HG02885 (cell line): ENCODE data around the gene ABTB2.
"Not testable (repeated sequence)": the region's sequence is repeated elsewhere in the genome, so short reads cannot be mapped to it uniquely, and the experiment has no call there.

ENCODE experiments used
- ATAC-seq: cut with Tn5 transposase; IDR thresholded peaks from one replicate; pipeline ENCODE4 v1.9.1; 2021; ENCODE audit warnings: mild to moderate bottlenecking; ENCODE audit not compliant: unreplicated experiment, poor library complexity

ABTB2 gene

DNA sequence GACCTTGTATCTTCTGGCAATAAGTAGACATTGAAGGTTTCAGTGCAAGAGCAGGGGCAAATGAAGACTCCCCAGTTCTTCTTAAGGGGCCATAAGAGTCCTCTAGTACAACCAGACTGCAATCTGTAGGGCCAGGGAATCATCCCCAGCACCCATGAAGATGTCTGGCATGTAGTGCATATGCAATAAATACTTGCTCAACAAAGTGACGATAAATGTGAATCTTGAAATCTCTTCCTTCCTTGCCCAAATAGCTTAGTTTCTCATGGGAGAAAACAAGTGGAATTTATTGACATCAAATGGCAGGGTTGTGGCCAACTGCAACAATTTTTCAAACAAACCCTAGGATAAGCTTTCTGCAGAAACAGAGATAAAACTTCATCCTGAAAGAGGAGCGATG, 107.6 kb downstream of the ABTB2 start:
- ATAC-seq = no peak

- no peak for ATAC-seq
Measured at GRCh38 chr11:34249439-34249838, 108.4 kb downstream of the ABTB2 start.

DNA sequence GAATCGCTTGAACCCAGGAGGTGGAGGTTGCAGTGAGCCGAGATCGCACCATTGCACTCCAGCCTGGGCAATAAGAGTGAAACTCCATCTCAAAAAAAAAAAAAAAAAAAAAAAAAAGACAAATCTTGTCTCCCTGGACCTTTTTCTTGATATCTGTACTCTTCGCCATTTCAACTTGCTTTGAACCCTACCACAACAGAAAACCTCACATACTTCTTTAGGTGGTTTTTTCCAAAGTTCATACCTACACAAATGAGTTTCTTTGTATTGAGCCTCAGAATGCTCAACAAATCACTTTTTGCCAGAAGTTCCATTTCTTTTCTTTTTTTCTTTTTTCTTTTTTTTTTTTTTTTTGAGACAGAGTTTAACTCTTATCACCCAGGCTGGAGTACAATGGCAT, 111.3 kb downstream of the ABTB2 start:
- not testable (repeated sequence) for ATAC-seq

GRCh38 chr11:34245041-34245440, 112.8 kb downstream of the ABTB2 start:
- no peak for ATAC-seq

DNA sequence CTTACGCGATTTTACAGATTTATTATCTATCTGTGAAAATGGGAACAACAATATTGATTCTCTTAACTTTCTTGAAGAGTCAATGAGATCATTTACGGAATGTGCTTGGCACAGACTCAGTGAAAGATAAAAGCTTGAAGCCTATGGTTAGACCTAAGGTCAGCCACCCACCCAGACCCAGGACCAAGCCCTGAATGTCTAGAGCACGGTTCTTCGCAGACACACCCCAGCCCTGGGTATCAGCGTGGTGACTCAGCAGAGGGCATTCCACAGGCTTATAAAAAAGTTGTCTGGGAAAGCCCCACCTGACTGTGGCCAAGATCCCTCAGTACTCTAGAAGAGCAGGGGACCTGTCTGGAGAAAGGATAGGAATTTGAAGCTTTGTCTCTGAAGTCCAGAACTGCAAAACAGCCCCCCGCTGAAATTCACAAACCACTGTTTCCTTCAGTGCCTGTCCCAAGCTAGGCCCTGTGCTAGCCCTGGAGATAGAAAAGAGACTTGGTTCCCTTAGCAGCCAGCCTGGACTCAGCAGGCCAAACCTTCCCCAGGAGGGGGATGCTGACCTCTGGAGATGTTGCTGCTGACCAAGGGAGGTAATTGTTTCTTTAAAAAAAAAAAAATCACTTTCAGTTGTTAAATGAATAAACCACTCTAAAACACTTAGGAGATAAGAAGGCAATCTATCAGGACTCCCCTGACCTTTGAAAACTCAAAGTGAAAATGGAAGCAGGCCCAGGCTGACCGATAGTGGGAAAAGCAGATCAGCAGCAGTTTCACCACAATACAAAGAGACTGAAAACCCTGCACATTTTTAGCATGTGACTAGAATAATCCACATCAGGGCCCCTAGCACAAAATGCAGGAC, 114.0 kb downstream of the ABTB2 start:
- ATAC-seq = peak; percentile 89

DNA sequence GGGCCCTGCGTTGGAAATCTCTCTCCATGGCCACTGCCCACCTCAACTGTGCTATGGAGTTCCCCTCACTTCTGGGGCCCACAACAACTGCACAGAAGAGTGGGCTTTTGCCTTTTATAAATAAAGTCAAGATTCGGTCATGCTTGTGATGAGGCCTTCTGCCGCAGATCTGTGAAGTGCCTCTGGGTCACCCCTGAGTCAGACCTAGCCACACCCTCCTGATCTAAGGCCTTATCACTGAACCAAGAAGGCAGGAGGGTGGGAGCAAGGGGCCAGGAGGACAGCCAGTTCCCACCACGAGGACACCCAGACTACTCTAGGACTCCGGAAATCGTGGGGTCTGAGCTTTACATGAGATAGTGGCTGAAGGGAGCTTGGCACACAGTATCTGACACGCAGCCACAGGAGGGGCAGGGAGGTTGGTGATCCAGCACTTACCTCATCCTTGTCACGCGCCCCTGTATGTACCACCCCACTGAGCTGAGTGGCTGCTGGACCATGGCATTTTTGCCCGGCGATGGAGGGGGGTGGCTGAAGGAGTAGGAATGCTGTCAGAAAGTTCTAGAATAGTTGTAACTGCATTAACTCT, 115.7 kb downstream of the ABTB2 start:
- no peak for ATAC-seq

DNA sequence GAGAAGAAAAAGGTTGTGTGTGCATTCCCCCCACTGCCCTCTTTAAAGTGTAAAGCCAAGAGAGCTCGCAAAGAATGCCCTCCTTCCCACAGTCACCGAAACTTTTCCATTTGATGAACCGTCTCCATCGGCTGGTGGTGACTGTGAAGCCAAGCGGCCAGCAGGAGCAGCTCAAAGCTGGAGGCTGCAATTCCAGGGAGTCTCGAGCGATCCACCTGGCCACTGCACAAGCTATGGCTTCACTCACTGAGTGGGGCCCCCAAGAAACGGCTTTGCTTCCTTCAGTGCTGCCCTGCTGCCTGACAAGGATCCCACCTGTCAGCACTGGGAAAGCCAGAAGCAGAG, 117.7 kb downstream of the ABTB2 start:
- no peak for ATAC-seq

GRCh38 chr11:34239465-34240149, 118.2 kb downstream of the ABTB2 start:
- no peak for ATAC-seq

DNA sequence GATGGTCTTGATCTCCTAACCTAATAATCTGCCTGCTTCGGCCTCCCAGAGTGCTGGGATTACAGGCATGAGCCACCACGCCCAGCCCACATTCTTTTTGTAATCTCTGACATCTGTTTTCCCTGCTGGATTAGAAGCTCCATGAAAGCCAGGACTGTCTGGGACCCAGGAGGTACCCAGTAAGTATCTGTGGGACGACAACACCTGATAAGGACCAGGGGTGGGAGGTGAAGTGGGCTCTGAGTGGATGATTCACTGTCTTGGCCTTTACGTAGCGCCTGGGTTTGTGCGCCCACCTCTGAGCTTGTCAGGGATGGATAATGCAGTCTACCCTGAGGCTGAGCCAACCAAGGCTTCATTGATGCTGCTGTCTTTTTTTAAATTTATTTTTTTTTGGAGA, 118.8 kb downstream of the ABTB2 start:
- ATAC-seq = no peak

- ATAC-seq = no peak
Measured at GRCh38 chr11:34238533-34238932, 119.3 kb downstream of the ABTB2 start.

GRCh38 chr11:34236572-34236971, 121.2 kb downstream of the ABTB2 start:
- ATAC-seq = no peak

- no peak for ATAC-seq
Measured at GRCh38 chr11:34235591-34236071, 122.2 kb downstream of the ABTB2 start.

GRCh38 chr11:34235189-34235588, 122.6 kb downstream of the ABTB2 start:
- ATAC-seq = peak; percentile 50

- peak; percentile 79 for ATAC-seq
Measured at GRCh38 chr11:34234086-34234740, 123.6 kb downstream of the ABTB2 start.

- no peak for ATAC-seq
Measured at GRCh38 chr11:34233215-34233614, 124.6 kb downstream of the ABTB2 start.

DNA sequence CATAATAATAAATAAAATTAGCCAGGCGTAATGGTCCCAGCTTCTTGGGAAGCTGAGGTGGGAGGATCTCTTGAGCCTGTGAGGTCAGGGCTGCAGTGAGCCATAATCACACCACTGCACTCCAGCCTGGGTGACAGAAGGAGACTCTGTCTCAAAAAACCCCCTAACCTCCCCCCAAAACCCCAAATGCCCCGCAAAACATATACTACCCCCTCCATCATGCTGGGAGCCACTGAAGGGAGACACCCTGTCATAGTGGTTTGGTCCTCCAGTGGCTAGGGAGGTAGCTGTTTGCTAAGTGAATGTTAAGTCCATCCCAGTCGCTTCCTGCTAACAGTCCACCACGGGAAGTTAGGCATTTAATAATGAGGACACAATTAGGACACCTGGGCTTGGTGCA, 125.0 kb downstream of the ABTB2 start:
- ATAC-seq = no peak

- no peak for ATAC-seq
Measured at GRCh38 chr11:34226210-34226609, 131.6 kb downstream of the ABTB2 start.

- ATAC-seq = no peak
Measured at GRCh38 chr11:34225091-34225490, 132.7 kb downstream of the ABTB2 start.

DNA sequence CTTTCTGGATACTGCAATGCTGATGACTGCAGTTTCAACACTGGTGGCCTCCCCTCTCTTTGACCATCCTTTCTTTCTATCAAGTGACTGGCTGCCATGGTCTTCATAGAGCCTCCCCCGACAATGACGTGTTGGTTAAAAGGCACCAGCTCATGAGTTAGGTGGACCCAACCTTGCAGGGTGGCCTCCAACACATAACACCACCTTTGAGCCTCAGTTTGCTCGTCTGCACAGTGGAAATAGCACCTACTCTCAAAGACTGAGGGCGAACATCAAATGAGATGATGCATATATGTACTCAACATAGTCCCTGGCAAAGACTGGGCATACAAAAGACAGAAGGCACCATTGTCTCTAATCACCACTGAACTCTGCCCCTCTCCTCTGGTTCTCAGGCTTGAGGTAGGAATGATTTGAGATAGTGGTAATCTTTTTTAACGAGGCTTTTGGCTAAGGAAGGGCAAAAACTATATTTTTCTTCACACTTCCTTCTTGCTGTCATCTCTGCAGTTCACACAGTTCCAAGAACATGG, 133.3 kb downstream of the ABTB2 start:
- no peak for ATAC-seq

DNA sequence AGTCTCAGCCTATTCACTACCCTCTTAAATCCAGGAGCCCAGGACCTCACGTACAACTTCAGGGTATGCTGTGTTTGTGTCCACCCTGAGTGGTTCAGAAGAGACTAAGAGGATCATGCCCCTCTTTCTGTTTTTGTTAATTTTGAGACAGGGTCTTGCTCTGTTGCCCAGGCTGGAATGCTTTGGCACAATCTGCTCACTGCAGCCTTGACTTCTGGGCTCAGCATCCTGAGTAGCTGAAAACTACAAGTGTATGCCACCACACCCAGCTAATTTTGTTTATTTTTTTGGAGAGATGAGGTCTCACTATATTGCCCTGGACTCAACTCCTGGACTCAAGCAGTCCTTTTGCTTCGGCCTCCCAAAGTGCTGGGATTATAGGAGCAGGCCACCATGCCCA, 133.9 kb downstream of the ABTB2 start:
- no peak for ATAC-seq
